HEK293 (cell line): Measurements from ENCODE around the gene GCK.

Source experiments
- CTCF ChIA-PET: fragments of 350-600 bp; formaldehyde crosslinking; extraction: SDS; loops from one replicate; lab custom pipeline; 2021; ENCODE audit warnings: antibody characterized with exemption; lab: Yijun Ruan, JAX
- POLR2A ChIA-PET: fragments of 300-600 bp; formaldehyde crosslinking; extraction: SDS; loops from one replicate; lab custom pipeline; 2020; ENCODE audit warnings: antibody characterized with exemption, inconsistent platforms; lab: Yijun Ruan, JAX
- H3K27ac ChIP-seq: fragments of 200-500 bp; sonication (Bioruptor generic); 2 replicates; pipeline ENCODE4 v1.5.1; 2014; ENCODE audit warnings: low read depth, low read length, control low read depth, inconsistent platforms; ENCODE audit errors: extremely low read depth
- H3K36me3 ChIP-seq, 2 experiments: fragments of 200-500 bp in 1 of 2; sonication (Bioruptor generic) in 1 of 2; 1 replicate in 1 of 2; 2 replicates in 1 of 2; pipeline ENCODE4 v1.5.1; 2014 to 2017; ENCODE audit warnings: inconsistent platforms in 2 of 2, low read length in 2 of 2; ENCODE audit not compliant: control insufficient read depth in 2 of 2, insufficient read depth in 1 of 2
- H3K4me1 ChIP-seq: fragments of 200-500 bp; sonication (Bioruptor generic); 2 replicates; pipeline ENCODE4 v1.5.1; 2014; ENCODE audit warnings: mild to moderate bottlenecking, low read length, inconsistent platforms; ENCODE audit not compliant: control insufficient read depth, insufficient read depth
- H3K4me3 ChIP-seq: 2 replicates; pipeline ENCODE4 v1.5.1; 2011; ENCODE audit warnings: low read depth, mild to moderate bottlenecking, control low read depth, low read length, moderate library complexity
- H3K9me3 ChIP-seq: fragments of 200-500 bp; sonication (Bioruptor generic); 2 replicates; pipeline ENCODE4 v1.5.1; 2014; ENCODE audit warnings: low read depth, low read length, inconsistent platforms; ENCODE audit not compliant: control insufficient read depth, insufficient read depth
- GLI2 ChIP-seq: fragments of 450-650 bp; formaldehyde crosslinking; IDR thresholded peaks from 2 replicates; pipeline ENCODE4; 2017; ENCODE audit warnings: missing biosample characterization, missing genetic modification characterization, low read depth, borderline replicate concordance
- IKZF3 ChIP-seq: fragments of 450-650 bp; IDR thresholded peaks from 2 replicates; pipeline ENCODE4 v1.5.0; 2018; ENCODE audit warnings: missing biosample characterization, mild to moderate bottlenecking, missing genetic modification characterization, moderate library complexity
- KLF7 ChIP-seq: fragments of 450-650 bp; formaldehyde crosslinking; IDR thresholded peaks from 2 replicates; pipeline ENCODE4 v1.5.1; 2016; ENCODE audit warnings: missing biosample characterization, missing genetic modification characterization, borderline replicate concordance
- OVOL3 ChIP-seq: fragments of 450-650 bp; formaldehyde crosslinking; IDR thresholded peaks from 2 replicates; pipeline ENCODE4 v1.5.1; 2016; ENCODE audit warnings: missing biosample characterization, missing genetic modification characterization
- ZBTB1 ChIP-seq: fragments of 450-650 bp; formaldehyde crosslinking; IDR thresholded peaks from 2 replicates; pipeline ENCODE4 v1.5.1; 2016; ENCODE audit warnings: missing biosample characterization, missing genetic modification characterization
- ZBTB21 ChIP-seq: fragments of 450-650 bp; formaldehyde crosslinking; IDR thresholded peaks from 2 replicates; pipeline ENCODE4 v1.5.1; 2017; ENCODE audit warnings: missing biosample characterization, missing genetic modification characterization
- ZFP37 ChIP-seq: fragments of 450-650 bp; formaldehyde crosslinking; IDR thresholded peaks from 2 replicates; pipeline ENCODE4 v1.5.1; 2016; ENCODE audit warnings: missing biosample characterization, missing genetic modification characterization
- ZFP69B ChIP-seq: fragments of 450-650 bp; formaldehyde crosslinking; IDR thresholded peaks from 2 replicates; pipeline ENCODE4 v1.5.1; 2016; ENCODE audit warnings: missing biosample characterization, missing genetic modification characterization
- ZNF112 ChIP-seq: fragments of 450-650 bp; formaldehyde crosslinking; IDR thresholded peaks from 2 replicates; pipeline ENCODE4 v1.5.0; 2017; ENCODE audit warnings: missing biosample characterization, missing genetic modification characterization
- ZNF148 ChIP-seq: fragments of 450-650 bp; formaldehyde crosslinking; IDR thresholded peaks from 2 replicates; pipeline ENCODE4 v1.5.0; 2017; ENCODE audit warnings: missing biosample characterization, missing genetic modification characterization, borderline replicate concordance
- ZNF155 ChIP-seq: fragments of 450-650 bp; formaldehyde crosslinking; IDR thresholded peaks from 2 replicates; pipeline ENCODE4 v1.5.1; 2016; ENCODE audit warnings: missing biosample characterization, missing genetic modification characterization
- ZNF157 ChIP-seq: fragments of 450-650 bp; formaldehyde crosslinking; IDR thresholded peaks from 2 replicates; pipeline ENCODE4 v1.5.1; 2016; ENCODE audit warnings: missing biosample characterization, missing genetic modification characterization
- ZNF184 ChIP-seq: fragments of 450-650 bp; IDR thresholded peaks from 2 replicates; pipeline ENCODE4 v1.5.1; 2018; ENCODE audit warnings: missing biosample characterization, mild to moderate bottlenecking, missing genetic modification characterization
- ZNF239 ChIP-seq: fragments of 450-650 bp; formaldehyde crosslinking; IDR thresholded peaks from 2 replicates; pipeline ENCODE4 v1.5.1; 2016; ENCODE audit warnings: missing biosample characterization, missing genetic modification characterization
- ZNF311 ChIP-seq: fragments of 450-650 bp; formaldehyde crosslinking; IDR thresholded peaks from 2 replicates; pipeline ENCODE4 v1.5.1; 2017; ENCODE audit warnings: missing biosample characterization, missing genetic modification characterization, borderline replicate concordance
- ZNF350 ChIP-seq: fragments of 450-650 bp; formaldehyde crosslinking; IDR thresholded peaks from 2 replicates; pipeline ENCODE4 v1.5.0; 2017; ENCODE audit warnings: missing biosample characterization, mild to moderate bottlenecking, missing genetic modification characterization
- ZNF366 ChIP-seq: fragments of 450-650 bp; formaldehyde crosslinking; conservative IDR thresholded peaks from 2 replicates; pipeline ENCODE4 v1.5.1; 2016; ENCODE audit warnings: missing biosample characterization, missing genetic modification characterization
- ZNF544 ChIP-seq: fragments of 450-650 bp; formaldehyde crosslinking; IDR thresholded peaks from 2 replicates; pipeline ENCODE4 v1.5.0; 2017; ENCODE audit warnings: missing biosample characterization, missing genetic modification characterization
- ZNF549 ChIP-seq: fragments of 450-650 bp; IDR thresholded peaks from 2 replicates; pipeline ENCODE4 v1.5.1; 2018; ENCODE audit warnings: missing biosample characterization, missing genetic modification characterization, mild to moderate bottlenecking, inconsistent platforms, moderate library complexity
- ZNF707 ChIP-seq: fragments of 450-650 bp; formaldehyde crosslinking; IDR thresholded peaks from 2 replicates; pipeline ENCODE4 v1.5.1; 2016; ENCODE audit warnings: missing biosample characterization, missing genetic modification characterization
- ZNF768 ChIP-seq: fragments of 450-650 bp; formaldehyde crosslinking; IDR thresholded peaks from 2 replicates; pipeline ENCODE4 v1.5.1; 2018; ENCODE audit warnings: missing biosample characterization, mild to moderate bottlenecking, missing genetic modification characterization
- ZNF776 ChIP-seq: fragments of 450-650 bp; formaldehyde crosslinking; IDR thresholded peaks from 2 replicates; pipeline ENCODE4 v1.5.0; 2017; ENCODE audit warnings: missing biosample characterization, missing genetic modification characterization, borderline replicate concordance
- TF ChIP-seq, protein P1 (sequence below): sonication (generic); formaldehyde crosslinking; IDR thresholded peaks from 2 replicates; pipeline ENCODE4 v1.8.1; 2022; ENCODE audit warnings: mild to moderate bottlenecking, moderate library complexity, missing genetic modification reagents
- TF ChIP-seq, protein P2 (sequence below): fragments of 450-650 bp; formaldehyde crosslinking; IDR thresholded peaks from 2 replicates; pipeline ENCODE4 v1.5.1; 2017; ENCODE audit warnings: missing biosample characterization, missing genetic modification characterization

GCK gene

DNA sequence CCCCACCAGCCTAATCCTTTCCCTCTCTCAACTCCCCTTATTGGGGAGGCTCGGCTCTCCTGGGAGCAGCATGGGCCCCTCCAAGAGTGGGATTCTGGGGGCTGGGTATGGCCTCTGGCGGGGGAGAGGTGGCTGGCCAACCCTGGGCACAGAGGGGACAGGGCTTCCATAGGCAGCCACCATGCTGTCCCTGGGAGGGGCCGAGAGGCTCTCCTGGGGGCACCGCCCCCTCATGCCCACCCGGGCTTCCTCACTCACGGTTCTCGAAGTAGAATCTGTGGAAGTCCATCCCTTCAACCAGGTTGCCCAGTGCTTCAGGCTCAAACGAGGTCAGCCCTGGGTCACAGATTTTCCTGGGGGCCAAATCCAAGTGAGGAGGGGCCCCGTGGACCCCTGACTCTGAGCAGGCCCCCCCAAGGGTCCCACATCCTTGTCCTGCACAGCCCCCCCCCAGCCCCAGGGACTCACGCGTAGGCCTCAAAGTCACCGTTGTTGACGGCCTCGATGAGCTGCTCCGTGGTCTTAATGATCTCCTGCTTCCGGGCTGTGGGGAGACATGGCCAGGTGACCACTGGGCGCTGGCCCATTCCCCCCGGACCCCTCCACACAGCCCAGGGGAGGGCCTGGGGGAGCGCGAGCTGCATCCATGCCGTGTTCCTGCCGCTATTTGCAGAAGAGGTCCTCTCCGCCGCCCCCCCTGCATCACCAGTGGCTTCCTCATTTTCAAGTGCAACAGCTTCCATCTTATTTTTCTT, 31.3 kb upstream of the GCK start:
- CTCF ChIA-PET: no interaction called here
- POLR2A ChIA-PET: interaction anchor here (0.6 kb wide), 1 partner anchor 207 kb away, joined by 5 read pairs; no protein-coding TSS in a partner anchor
- H3K27ac ChIP-seq: no peak overlapping the region

DNA sequence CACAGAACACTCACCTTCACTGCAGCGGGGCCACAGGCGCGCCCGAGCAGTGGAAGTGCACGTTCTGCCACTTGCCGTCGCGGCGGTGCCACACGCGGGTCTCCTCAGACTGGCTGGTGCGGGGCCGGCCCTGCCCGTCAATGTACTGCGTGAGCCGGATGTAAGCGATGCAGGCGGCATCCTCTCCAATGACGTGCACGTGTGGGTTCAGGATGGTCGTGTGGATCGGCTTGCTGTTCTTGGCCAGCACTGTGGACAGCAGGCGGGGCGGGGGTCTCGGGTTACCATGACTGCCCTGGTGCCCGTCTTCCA, 30.8 kb upstream of the GCK start:
- Histone ChIP-seq H3K36me3 (no peaks in the 10 kb centered on the region), H3K4me3 (no peak overlapping the region), H3K4me1 (no peaks in the 10 kb centered on the region; the same call in 1 of the 2 replicates), H3K9me3 (no peaks in the 10 kb centered on the region), H3K27ac (no peak overlapping the region)
- ChIA-PET CTCF (no interaction called here), POLR2A (no interaction called here)
- TF ChIP-seq ZNF549 (no peak), ZNF157 (tag by site-specific recombination) (no peak), ZNF155 (tag by site-specific recombination) (no peak), GLI2 (tag by site-specific recombination) (no peak), KLF7 (tag by site-specific recombination) (no peak)

More for the DNA sequence above, 31.3 kb upstream of the GCK start:
- no peak for TF ChIP-seq ZNF707 (tag by site-specific recombination)
- no peak for TF ChIP-seq ZFP37 (tag by site-specific recombination)
- no peak for TF ChIP-seq ZNF239 (tag by site-specific recombination)
- no peak for TF ChIP-seq ZBTB21
- TF ChIP-seq IKZF3 (tag by site-specific recombination): no peak
- no peak for TF ChIP-seq ZNF148
- no peak for TF ChIP-seq ZNF112
- TF ChIP-seq ZNF544 (tag by site-specific recombination): no peak
- no peak for TF ChIP-seq ZBTB1
- no peak for TF ChIP-seq ZFP69B (tag by site-specific recombination)
- TF ChIP-seq ZNF366: no peak
- TF ChIP-seq, protein P1, sequence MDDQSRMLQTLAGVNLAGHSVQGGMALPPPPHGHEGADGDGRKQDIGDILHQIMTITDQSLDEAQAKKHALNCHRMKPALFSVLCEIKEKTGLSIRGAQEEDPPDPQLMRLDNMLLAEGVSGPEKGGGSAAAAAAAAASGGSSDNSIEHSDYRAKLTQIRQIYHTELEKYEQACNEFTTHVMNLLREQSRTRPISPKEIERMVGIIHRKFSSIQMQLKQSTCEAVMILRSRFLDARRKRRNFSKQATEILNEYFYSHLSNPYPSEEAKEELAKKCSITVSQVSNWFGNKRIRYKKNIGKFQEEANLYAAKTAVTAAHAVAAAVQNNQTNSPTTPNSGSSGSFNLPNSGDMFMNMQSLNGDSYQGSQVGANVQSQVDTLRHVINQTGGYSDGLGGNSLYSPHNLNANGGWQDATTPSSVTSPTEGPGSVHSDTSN (CRISPR knock-in tag): no peak
- TF ChIP-seq OVOL3 (tag by site-specific recombination): no peak
- TF ChIP-seq, protein P2, sequence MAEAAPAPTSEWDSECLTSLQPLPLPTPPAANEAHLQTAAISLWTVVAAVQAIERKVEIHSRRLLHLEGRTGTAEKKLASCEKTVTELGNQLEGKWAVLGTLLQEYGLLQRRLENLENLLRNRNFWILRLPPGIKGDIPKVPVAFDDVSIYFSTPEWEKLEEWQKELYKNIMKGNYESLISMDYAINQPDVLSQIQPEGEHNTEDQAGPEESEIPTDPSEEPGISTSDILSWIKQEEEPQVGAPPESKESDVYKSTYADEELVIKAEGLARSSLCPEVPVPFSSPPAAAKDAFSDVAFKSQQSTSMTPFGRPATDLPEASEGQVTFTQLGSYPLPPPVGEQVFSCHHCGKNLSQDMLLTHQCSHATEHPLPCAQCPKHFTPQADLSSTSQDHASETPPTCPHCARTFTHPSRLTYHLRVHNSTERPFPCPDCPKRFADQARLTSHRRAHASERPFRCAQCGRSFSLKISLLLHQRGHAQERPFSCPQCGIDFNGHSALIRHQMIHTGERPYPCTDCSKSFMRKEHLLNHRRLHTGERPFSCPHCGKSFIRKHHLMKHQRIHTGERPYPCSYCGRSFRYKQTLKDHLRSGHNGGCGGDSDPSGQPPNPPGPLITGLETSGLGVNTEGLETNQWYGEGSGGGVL (tag by site-specific recombination): no peak
- no peak for TF ChIP-seq ZNF350 (tag by site-specific recombination)
- no peak for TF ChIP-seq ZNF768 (tag by site-specific recombination)
- no peak for TF ChIP-seq ZNF184 (tag by site-specific recombination)
- no peak for TF ChIP-seq ZNF311 (tag by site-specific recombination)
- TF ChIP-seq ZNF776 (tag by site-specific recombination): no peak
- TF ChIP-seq, all 188 proteins: peak for 0
- Histone ChIP-seq H3K36me3 (no peaks in the 10 kb centered on the region), H3K9me3 (no peaks in the 10 kb centered on the region), H3K4me3 (no peak overlapping the region), H3K4me1 (no peaks in the 10 kb centered on the region; the same call in 1 of the 2 replicates)
